SK-N-SH treated with all-trans-retinoic acid at 6 μM for 48 hours (cell line): ENCODE results near the gene RSPH9.

Experiments used
- CREB5 ChIP-seq: fragments of 250-450 bp; sonication (Bioruptor Pico); IDR thresholded peaks from 2 replicates; pipeline ENCODE4 v1.5.1; 2020; ENCODE audit warnings: low read depth, mild to moderate bottlenecking, moderate library complexity
- PPARA ChIP-seq: fragments of 250-450 bp; sonication (Bioruptor Pico); IDR thresholded peaks from 2 replicates; pipeline ENCODE4 v1.5.0; 2020; ENCODE audit warnings: mild to moderate bottlenecking, borderline replicate concordance
- RARB ChIP-seq: fragments of 250-450 bp; sonication (Bioruptor Pico); IDR thresholded peaks from 2 replicates; pipeline ENCODE4 v1.8.0; 2021; ENCODE audit warnings: mild to moderate bottlenecking, moderate library complexity
- TOX ChIP-seq: fragments of 250-450 bp; sonication (Bioruptor Pico); IDR thresholded peaks from 2 replicates; pipeline ENCODE4 v1.8.0; 2021; ENCODE audit warnings: mild to moderate bottlenecking, moderate library complexity, borderline replicate concordance
- TSHZ2 ChIP-seq: fragments of 250-450 bp; sonication (Bioruptor Pico); IDR thresholded peaks from 2 replicates; pipeline ENCODE4 v1.5.0; 2020; ENCODE audit warnings: mild to moderate bottlenecking, moderate library complexity
- ZNF70 ChIP-seq: fragments of 450-650 bp; formaldehyde crosslinking; IDR thresholded peaks from 2 replicates; pipeline ENCODE4 v1.5.0; 2020; ENCODE audit warnings: mild to moderate bottlenecking, moderate library complexity
- ZNF8 ChIP-seq: fragments of 450-650 bp; formaldehyde crosslinking; IDR thresholded peaks from 2 replicates; pipeline ENCODE4 v1.5.0; 2020; ENCODE audit warnings: mild to moderate bottlenecking, moderate library complexity
- TF ChIP-seq, protein P1 (sequence below): fragments of 250-450 bp; sonication (Bioruptor Pico); IDR thresholded peaks from 2 replicates; pipeline ENCODE4 v1.8.0; 2020; ENCODE audit warnings: mild to moderate bottlenecking, moderate library complexity, borderline replicate concordance

- TF ChIP-seq, protein P1, sequence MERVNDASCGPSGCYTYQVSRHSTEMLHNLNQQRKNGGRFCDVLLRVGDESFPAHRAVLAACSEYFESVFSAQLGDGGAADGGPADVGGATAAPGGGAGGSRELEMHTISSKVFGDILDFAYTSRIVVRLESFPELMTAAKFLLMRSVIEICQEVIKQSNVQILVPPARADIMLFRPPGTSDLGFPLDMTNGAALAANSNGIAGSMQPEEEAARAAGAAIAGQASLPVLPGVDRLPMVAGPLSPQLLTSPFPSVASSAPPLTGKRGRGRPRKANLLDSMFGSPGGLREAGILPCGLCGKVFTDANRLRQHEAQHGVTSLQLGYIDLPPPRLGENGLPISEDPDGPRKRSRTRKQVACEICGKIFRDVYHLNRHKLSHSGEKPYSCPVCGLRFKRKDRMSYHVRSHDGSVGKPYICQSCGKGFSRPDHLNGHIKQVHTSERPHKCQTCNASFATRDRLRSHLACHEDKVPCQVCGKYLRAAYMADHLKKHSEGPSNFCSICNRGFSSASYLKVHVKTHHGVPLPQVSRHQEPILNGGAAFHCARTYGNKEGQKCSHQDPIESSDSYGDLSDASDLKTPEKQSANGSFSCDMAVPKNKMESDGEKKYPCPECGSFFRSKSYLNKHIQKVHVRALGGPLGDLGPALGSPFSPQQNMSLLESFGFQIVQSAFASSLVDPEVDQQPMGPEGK (CRISPR knock-in tag): no peak
- TF ChIP-seq ZNF70: no peak
- no peak for TF ChIP-seq RARB (CRISPR knock-in tag)
- no peak for TF ChIP-seq TOX
- no peak for TF ChIP-seq CREB5 (CRISPR knock-in tag)
- TF ChIP-seq PPARA (CRISPR knock-in tag): no peak
- TF ChIP-seq TSHZ2: no peak
- TF ChIP-seq ZNF8: no peak
Measured at GRCh38 chr6:43695215-43695966, 50.6 kb downstream of the RSPH9 start.
